NCI-H2227 (cell line): ENCODE data around the gene CLEC2A.
"Not testable (repeated sequence)": the region's sequence is repeated elsewhere in the genome, so short reads cannot be mapped to it uniquely, and the experiment has no call there.

Experiments
- DNase-seq: peaks from one replicate; lab custom pipeline; 2025; ENCODE audit not compliant: unreplicated experiment; lab: John Stamatoyannopoulos, UW

The CLEC2A gene, protein sequence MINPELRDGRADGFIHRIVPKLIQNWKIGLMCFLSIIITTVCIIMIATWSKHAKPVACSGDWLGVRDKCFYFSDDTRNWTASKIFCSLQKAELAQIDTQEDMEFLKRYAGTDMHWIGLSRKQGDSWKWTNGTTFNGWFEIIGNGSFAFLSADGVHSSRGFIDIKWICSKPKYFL

DNA sequence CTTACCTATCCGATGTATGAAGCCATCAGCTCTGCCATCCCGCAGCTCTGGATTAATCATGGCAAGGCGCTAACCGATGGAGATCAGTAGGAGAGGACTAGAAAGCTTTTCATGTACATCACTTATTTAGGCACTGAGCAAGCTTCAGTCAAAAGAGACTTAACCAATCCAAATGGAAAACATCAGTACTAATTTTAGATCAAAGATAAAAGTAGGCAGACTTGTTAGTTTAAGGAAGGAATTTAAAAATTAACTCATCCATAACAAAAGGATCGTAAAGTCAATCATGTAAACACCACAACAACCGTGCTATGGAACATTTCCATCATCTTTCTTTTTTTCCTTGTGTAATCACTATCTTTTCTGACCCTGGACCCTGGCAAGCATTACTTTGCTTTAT is at the start of gene CLEC2A:
CLEC2A (minus strand) TSS at position 101 of the 400 bp plus-strand sequence; CDS start at position 60, 41 bp downstream.
- DNase-seq, result no peak

DNA sequence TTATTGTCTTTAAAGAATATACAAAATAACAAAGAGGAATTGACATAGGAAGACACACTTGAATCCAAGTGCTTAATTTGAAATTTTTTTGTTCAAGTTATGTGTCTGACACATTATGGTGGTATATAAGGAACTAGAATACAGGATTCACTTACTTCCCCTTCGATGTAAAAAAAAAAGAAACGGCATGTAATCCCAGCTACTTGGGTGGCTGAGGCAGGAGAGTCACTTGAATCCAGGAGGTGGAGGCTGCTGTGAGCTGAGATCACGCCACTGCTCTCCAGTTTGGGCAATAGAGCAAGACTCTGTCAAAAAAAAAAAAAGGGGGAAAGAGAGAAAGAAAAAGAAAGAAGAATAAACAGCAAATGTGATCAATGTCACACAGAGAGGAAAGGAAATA is 48.0 kb upstream of the CLEC2A start:
- no peak for DNase-seq

DNA sequence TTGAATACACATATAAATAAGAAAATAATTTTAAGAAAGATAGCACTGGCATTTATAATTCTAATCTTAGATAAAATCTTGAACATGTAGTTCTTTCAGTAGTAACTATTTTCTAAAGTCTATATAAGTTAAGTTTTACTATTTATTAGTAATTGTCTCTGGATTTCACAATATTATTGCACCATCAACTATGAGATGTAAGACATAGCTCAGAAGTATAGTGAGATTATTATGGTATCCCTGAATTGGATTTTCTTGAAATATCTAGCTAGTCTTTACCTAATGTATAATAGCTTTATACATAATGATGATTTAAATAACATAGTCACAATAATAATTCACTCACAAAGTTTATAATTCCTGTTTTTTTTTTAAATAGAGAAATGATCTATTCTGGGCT is 45.7 kb upstream of the CLEC2A start:
- DNase-seq, result no peak

DNA sequence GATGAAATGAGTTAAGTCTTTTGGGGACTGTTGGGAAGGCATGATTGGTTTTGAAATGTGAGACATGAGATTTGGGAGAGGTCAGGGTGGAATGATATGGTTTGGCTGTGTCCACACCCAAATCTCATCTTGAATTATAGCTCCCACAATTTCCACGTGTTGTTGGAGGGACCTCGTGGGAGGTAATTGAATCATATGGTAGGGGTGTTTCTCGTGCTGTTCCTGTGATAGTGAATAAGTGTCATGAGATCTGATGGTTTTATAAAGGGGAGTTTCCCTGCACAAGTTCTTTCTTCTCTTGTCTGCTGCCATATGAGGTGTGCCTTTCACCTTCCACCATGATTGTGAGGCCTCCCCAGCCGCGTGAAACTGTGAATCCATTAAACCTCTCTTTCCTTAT is 44.5 kb upstream of the CLEC2A start:
- not testable (repeated sequence) for DNase-seq

DNA sequence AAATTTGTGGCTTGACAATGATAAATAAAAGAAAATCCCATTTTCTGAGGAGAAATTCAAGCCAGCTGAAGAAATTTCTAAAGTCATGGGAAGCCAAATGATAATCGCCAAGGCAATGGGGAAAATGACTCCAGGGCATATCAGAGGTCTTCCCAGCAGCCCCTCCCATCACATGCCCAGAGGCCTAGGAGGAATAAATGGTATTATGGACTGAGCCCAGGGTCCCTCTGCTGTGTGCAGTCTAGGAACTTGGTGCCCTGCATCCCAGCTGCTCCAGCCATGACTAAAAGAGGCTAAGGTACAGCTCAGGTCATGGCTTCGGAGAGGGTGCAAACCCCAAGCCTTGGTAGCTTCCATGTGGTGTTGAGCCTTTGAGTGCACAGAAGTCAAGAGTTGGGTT is 43.4 kb upstream of the CLEC2A start:
- DNase-seq, result no peak

DNA sequence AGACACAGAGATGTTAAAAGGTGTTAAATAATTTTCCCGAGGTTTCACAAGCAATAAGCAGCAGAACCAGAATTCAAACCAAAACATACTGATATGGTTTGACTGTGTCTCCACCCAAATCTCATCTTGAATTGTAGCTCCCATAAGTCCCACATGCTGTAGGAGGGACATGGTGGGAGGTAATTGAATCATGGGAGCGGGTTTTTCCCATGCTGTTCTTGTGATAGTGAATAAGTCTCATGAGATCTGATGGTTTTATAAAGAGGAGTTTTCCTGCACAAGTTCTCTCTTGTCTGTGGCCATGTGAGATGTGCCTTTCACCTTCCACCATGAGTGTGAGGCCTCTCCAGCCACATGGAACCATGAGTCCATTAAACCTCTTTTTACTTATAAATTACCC is 42.6 kb upstream of the CLEC2A start:
- DNase-seq, result not testable (repeated sequence)

DNA sequence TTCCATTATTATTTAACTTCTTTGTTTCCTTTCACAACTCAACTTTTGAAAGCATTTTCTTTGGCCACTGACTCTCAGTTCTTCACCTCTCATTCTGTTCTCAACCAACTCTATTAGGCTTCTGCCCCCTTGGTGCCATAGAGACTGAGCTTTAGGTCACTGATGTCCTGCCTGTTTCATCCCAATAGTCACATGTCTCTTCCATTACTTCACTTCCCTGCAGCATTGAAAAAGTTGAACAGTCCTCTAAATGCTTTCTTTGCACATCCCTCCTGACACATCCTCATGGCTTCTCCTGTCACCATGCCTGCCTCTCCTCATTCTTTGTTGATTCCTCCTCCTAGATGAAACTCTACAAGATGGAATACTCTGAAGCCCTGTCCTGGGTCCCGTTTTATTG is 41.8 kb upstream of the CLEC2A start:
- DNase-seq, result no peak

DNA sequence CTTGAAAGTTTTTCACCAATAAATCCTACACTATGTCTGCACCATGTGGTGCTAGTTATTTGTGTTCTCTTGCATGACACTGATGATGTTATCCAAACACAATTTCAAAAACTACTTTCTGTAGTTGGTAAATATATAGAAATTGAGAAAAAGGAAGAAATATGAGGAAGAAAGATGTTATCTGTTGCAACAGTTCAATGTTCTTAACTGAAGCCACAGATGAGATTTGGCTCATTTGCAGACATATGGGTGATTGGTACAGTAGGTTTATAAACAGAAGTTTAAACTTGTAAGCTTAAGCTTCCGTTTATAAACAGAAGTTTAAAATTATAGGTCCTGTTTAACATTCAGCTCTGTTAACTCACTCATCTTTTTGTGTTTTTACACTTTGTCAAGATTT is 39.0 kb upstream of the CLEC2A start, which contains the start of gene CLEC12A:
CLEC12A (plus strand) TSS at position 229 of the 400 bp plus-strand sequence. CDS start 188 bp downstream, outside the sequence.
- no peak for DNase-seq

DNA sequence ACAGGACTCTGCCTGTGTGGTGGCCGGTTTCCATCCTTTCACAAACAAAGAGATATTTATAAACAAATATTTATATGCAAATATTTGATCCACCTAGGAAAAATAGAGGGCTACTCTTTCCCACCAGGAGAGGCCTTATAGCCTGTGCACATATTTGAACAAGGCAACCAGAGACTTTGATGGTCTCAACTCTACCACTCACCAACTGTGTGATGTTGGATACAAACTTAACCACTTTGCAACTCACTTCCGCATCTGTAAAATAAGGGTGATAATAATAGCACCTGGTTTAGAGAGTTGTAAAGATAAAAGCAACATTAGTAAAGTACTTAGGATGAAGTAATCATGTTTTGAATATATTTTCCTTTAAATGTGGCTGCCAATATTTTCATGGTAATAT is 37.5 kb upstream of the CLEC2A start:
- DNase-seq, result no peak

DNA sequence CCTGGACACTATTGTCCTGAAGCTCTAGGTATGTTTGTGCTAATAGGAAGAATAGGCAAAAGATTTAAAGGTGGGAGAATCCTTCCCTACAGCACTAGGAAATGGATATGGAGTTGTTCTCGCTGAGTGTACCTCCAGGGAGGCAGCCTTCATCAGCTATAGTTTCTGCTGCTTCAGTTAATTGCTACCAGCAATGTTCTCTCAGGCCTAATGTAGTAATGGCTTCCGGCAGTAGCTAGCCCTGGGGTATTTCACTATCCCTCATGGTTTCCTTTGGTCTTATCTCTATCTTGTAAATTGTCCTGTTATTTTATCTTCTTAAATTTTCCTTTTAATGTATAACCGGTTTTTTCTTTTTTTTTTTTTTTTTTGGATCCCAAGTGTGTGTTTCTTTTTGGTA is 29.7 kb upstream of the CLEC2A start:
- DNase-seq, result no peak

DNA sequence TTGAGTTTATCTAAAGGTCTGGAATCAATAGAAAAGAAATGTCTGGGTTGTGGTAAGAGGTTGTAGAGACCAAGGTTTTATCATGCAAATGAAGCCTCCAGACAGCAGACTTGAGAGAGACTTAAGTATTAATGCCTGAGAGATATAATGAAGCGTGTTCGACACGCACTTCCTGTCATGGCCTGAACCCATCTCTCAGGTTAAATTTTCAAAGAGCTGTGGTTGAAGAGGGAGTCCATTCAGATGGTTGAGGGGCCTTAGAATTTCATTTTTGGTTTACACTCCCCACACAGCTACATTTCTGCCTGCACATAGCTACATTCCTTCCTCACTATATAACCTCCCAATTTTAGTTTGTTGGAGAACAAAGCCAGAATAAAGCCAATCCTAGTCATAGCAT is 28.9 kb upstream of the CLEC2A start:
- DNase-seq, result no peak

DNA sequence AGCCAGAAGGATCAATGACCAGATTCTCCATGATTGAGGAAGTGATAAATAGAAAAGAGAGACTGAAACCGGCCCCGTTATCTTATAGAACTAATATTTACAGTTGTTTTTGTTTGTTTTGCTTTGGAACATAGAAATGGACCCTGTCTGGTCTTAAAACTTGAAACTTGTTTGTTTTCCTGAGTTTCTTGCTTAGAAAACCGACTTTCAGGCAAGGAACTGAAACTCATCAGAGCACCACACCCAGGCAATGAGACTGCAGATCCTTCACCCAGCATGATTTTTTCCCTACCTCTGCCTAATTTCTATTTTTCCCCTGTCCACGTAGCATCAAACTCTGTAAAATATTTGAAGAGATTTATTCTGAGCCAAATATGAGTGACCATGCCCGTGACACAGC is 28.4 kb upstream of the CLEC2A start:
- DNase-seq, result no peak

DNA sequence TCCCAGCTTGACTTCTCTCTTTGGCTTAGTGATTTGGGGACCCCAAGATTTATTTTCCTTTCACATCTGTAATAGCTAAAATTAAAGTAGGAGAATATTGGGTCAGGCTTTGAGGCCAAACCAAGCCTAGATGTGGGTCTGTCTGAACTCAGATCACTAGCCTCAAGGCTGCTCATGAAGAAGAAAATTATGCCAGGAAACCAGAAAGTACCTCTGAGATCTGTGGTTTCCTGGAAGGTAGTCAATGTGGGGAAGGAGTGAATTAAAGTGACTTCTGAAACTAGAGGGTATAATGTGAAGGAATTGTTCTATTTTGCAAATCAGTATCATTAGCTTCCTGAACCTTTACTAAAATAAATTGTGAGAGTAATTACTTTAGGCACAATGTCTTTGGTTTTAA is 25.7 kb upstream of the CLEC2A start:
- DNase-seq, result no peak

DNA sequence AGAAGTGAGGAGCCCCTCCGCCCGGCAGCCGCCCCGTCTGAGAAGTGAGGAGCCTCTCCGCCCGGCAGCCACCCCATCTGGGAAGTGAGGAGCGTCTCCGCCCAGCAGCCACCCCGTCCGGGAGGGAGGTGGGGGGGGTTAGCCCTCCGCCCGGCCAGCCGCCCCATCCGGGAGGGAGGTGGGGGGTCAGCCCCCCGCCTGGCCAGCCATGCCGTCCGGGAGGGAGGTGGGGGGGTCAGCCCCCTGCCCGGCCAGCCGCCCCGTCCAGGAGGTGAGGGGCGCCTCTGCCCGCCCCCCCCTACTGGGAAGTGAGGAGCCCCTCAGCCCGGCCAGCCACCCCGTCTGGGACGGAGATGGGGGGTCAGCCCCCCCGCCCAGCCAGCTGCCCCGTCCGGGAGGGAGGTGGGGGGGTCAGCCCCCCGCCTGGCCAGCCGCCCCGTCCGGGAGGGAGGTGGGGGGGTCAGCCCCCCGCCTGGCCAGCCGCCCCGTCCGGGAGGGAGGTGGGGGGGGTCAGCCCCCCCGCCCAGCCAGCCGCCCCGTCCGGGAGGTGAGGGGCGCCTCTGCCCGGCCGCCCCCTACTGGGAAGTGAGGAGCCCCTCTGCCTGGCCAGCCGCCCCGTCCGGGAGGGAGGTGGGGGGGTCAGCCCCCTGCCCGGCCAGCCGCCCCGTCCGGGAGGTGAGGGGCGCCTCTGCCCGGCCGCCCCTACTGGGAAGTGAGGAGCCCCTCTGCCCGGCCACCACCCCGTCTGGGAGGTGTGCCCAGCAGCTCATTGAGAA is 21.0 kb upstream of the CLEC2A start:
- DNase-seq, result not testable (repeated sequence)

DNA sequence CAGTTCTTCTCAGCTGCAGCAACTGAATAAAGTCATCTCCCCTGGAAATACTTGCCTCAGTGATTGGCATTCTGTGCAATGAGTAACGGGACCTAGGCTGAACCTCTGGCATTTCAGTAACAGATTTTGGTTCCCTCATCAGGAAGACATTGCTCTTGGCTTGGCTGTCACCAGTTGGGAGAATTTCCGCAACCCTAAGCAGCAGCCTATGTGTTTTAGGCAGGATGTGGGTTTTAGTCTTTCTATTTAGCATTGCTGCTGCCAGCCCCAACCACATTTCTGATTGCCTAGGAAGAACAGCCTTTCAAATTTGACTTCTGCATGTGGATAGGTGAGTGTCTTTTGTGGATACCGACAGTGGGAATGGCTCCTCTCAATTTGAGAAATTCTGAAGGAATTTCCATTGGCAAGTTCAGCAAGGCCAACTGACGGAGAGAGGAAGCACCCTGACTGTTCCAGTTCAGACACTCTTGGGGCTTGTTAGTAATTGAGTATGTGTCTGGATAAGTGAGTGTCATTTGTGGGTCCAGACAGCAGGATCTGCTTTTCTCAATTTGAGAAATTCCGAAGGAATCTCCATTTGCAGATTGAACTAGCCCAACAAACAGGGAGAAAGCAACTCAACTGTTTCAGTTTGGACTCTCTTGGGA is 19.0 kb upstream of the CLEC2A start:
- no peak for DNase-seq

DNA sequence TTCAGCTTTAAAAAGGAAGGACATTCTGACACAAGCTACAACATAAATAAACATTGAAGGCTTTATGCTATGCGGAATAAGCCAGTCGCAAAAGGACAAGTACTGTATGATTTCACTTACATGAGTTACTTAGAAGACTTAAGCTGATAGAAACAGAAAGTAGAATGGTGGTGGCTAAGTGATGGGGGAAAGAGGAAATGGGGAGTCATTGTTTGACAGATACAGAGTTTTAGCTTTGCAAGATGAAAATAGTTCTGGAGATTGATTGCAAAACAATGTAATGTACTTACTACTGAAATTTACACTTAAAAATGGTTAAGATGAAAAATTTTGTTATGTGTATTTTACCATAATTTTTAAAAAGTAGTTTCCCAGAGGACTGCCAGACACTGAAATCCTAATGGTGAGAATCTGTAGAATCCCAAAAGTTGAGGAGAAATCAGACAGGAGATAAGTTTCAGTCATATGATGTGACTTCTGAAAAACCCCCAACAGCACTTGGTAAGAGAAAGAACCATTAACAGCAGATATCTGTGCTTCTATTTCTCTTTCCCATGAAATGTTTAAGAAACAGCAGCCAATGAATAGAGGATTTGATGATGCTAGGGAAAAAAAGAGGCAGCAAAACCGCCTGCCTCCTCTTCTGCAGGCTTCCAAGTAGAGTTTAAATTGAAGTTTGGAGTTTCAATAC is 16.6 kb upstream of the CLEC2A start:
- DNase-seq, result no peak

DNA sequence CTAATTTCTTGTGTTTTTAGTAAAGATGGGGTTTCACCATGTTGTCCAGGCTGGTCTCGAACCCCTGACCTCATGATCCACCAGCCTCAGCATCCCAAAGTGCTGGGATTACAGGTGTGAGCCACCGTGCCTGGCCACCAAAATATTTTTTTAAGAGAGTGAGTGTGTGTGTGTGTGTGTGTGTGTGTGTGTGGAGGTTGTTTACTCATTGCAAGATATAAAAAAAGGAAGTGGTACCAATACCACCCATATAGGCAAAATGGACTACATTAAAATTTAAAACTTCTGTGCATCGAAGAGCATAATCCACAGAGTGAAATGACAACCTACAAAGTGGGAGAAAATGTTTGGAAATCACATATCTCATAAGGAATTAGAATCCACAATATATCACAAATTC is 15.5 kb upstream of the CLEC2A start:
- DNase-seq, result no peak

DNA sequence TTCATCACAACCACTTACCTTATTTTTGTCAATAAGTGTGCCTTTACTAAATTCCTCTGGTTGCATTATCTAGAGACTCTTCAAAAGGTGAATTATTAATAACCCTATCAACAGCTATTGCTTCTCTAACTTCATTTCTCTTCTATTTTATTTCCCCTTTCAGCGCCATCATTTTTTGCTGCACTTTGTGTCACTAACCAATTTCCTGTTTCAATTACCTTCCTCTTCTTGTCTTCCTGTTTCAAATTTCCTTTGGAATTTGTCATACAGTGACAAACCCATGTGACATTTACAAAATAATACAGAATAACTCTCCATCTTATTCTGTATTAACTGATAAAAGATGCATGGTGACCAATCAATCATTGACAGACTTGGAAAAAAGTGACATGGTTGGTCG is 12.2 kb upstream of the CLEC2A start:
- no peak for DNase-seq

DNA sequence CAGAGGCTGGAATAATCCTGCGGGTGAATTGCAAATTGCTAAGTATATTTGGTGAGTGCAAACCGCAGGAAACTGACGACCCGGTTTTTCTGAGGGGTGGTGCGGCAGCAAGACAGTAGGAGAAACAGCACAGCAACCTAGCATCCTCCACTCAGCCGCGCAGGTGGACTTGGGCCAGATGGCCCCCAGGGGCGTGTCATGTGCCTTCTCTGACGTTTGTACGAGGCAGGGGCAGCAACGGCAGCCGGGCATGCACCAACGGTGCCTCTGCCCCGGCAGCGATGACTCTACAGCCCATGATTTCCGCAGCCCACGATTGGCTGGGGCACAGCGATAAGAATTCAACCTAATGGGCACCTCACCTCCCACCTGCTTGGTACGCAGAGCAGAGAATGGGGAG is 11.1 kb upstream of the CLEC2A start:
- DNase-seq, result no peak

DNA sequence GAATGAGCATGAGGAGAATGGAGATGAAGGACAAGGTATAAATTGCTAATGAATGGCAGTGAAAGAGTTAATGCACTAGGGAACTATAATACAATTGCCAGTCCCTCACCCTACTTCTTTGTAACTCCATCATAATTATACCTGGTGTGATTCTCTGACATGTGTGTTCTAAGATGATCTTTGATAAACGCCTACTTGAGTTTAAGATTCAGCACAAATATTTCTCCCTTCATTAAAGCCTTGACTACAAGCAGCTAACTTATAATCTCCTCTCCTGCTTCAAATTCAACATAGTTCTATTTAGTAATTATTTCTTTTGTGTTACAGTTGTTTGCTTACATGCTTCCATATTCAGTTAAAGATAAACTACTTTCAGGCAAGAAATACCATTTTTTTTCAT is 9.7 kb upstream of the CLEC2A start:
- no peak for DNase-seq

DNA sequence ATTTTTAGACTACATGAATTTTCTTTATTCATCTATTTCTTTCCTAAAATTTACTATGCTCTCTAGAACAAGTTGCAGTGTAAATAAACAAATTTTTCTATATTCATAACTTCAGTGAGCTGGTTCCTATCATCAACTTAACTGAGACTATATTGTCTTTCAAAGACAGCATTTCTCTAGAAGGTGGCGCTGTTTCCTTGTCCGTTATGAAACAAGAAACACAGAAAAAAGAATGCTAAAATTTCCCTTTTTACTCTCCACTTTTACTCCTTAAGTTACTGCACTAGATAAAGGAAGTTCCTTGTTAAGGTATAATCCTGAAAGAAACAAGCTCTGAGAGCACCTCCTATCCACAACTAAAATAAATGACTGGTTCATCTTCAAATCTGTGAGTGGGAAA is 8.2 kb upstream of the CLEC2A start:
- DNase-seq, result no peak

DNA sequence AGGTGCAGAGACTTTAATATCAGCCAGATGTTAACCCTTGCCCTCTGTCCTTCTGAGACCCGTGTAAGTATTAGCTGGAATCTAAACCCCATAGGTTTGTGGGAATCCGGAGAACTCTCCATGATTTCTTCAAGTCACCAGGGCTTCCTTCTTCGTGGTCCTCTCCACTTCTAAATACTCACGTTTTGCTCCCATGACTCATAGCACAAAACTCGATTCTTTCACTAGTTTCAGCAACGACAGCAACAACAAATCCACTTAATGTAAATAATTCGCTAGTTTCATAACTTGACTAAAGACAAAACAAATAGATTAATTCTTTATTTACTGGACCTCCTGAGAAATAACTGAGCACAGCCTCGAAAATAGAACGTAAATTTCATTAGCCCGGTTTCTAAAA is 4.4 kb upstream of the CLEC2A start:
- no peak for DNase-seq
